GM19099 (cell line): Measurements from ENCODE around the gene CLEC4A.

Source experiments
- POLR2A ChIP-seq: IDR thresholded peaks from 3 replicates; pipeline ENCODE4 v1.6.1; 2011; ENCODE audit warnings: low read depth; ENCODE audit not compliant: insufficient read length; ENCODE audit errors: extremely low read depth

Gene CLEC4A

DNA sequence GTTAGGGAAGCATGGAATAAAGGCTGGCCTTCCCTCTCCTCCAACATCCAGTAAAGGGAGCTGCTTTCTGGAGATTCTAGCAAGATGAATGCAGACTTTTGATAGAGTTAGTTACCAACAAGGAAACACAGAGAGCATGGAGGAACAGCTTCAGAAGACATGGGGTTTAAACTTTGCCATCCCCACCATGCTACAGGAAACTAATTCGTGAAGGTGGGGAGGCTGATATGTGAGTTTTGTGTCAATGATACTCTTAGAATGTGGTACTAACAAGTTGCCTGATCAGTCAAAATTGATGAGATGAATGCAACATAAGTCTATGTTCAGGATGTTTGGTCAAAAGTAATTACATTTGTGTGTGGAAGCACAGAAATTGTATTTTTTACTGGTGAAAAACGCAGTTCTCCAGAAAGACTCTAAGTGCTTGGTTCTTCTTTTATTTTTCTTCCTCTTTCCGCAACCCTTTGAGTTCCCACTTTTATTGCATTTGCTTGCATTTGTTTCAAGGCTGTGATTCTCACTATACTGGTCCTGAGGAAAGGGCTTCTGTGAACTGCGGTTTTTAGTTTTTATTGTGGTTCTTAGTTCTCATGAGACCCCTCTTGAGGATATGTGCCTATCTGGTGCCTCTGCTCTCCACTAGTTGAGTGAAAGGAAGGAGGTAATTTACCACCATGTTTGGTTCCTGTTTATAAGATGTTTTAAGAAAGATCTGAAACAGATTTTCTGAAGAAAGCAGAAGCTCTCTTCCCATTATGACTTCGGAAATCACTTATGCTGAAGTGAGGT is at the start of gene CLEC4A:
Gene CLEC4A (plus strand): TSS at position 494 of the 789 bp plus-strand sequence. CDS start 262 bp downstream, at position 756.
- TF ChIP-seq POLR2A, result no peak

DNA sequence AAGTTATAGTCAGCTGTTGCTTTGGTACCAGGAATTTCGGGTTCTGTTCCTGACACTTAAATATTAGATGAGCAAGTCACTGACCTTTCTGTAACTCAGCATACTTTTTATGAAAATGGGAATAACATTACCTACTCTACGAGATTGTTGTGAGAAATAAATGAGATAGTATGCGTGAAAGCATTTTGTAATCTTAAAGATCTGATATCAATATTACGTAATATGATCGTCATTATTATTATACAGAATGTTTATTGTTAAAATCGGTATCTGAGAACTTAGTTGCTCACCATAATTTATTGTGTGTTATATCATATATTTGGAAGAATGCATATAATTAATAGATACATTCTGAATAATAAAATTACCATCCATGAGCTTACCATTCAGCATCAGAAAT is 47.5 kb upstream of the CLEC4A start:
- no peak for TF ChIP-seq POLR2A

DNA sequence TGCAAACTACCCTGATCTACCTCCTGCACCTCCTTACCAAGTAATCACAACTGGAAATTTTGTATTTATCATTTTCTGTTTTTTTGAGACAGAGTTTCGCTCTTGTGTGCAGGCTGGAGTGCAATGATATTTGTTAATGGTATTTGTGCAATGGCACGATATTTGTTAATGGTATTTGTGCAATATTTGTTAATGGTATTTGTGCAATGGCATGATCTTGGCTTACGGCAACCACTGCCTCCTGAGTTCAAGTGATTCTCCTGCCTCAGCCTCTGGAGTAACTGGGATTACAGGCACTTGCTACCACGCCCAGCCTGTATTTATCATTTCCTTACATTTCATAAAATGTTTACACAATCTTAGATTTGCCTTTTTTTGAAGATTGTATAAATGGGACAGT is 47.1 kb upstream of the CLEC4A start:
- no peak for TF ChIP-seq POLR2A

DNA sequence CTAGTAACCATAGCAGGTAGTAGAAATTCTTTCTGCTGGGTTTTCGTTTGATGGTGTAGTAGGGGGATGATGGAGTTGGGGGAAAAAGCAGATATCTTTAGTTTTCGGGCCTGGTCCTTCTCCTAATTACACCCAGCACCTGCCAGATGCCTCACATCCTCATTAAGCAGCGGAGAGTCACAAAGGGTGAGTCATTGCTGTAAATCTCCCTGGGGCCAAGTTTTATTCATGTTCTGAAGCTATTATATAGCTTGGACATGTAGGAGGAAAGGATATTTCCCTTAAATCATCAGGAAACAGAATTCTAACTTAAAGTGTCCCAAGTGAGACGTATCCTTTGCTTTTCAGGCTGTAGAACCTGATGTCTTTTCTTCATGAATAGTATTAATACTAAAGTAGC is 46.2 kb upstream of the CLEC4A start:
- no peak for TF ChIP-seq POLR2A

DNA sequence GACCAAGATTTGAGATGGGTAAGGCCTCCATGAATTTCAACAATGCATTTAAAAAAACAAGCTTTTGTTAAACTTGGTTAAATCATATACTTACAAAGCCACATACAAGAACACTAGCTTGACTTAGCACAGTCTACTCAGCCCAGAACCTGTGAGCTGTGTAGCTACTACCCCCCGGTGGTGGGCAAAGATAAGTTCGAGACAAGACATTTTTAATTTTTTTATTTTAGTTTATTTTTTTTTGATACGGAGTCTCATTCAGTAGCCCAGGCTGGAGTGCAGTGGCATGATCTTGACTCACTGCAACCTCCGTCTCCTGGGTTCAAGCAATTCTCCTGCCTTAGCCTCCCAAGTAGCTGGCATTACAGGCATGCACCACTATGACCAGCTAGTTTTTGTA is 45.0 kb upstream of the CLEC4A start:
- no peak for TF ChIP-seq POLR2A

DNA sequence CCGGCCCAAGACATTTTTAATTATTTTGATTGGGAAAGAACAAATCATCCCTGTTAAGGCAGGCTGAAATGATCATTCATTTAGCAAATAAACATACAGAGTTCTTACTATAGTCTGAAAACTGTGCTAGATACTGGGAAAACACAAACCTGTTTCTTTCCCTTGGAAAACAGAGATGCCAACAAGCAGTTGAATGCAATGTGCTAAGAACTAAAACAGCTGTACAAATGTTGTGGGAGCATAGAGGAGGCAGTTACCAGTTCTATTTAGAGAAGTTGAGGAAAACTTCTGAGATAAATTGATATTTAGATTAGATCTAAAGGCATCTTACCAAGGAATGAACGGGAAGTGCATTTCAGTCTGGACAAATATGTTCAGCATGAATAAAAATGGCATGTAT is 44.5 kb upstream of the CLEC4A start:
- no peak for TF ChIP-seq POLR2A

DNA sequence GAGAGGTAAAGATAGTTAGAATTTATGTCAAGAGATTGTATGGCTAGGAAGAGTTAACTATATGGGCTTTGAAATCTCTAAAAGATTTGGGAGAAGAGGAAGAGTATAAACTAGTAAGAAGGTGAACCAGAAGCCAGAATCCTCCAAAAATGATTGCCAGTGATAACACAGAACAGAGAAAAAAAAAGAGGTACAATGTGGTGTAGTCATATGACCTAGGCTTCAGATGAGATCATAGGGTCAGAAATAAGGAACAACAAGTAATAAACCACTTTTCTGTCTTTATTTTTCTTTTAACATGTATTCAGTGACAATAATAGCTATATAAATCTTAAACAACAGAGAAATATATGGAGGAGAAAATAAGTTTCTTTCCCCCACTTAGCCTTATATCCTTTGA is 43.3 kb upstream of the CLEC4A start:
- TF ChIP-seq POLR2A, result no peak

DNA sequence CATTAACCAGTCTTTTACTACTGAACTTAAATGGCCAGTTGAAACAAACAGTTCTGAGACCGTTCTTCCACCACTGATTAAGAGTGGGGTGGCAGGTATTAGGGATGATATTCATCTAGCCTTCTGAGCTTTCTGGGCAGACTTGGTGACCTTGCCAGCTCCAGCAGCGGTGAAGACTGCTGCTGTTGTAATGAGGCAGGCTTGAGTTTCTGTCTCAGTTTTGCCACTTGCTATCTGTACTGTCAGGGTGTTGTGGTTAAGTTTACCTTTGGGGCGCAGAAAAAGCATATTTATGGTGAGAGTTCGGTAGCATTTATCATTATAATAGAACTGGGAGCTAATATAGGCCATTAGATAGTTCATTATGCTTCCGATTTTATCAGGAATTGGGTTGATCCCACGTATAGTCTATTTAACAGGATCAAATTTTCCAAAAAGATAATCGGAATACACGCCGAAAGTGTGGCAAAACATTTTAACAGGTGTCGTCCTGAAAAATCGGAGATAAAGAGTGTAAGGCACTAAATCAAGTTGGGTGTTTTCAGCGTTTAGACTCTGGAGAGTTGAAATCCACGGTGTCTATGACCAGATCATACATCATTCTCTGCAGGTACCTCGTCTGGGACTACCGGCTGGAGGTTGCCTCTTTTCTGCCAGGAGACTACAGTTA is 42.0 kb upstream of the CLEC4A start:
- no peak for TF ChIP-seq POLR2A

DNA sequence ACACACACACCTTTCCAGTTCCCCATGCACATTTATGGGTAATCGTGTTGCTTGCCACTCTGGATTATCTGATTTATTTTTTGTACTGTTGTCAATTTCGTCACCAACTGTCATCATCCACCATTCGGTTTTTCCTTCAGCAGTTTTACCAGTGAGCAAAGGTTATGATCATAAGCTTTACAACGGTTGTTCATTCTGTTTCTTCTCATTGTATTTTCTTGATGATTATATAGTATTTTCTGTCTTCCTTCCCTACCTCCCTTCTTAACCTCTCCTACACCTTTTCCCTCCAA is 40.7 kb upstream of the CLEC4A start:
- TF ChIP-seq POLR2A, result no peak

DNA sequence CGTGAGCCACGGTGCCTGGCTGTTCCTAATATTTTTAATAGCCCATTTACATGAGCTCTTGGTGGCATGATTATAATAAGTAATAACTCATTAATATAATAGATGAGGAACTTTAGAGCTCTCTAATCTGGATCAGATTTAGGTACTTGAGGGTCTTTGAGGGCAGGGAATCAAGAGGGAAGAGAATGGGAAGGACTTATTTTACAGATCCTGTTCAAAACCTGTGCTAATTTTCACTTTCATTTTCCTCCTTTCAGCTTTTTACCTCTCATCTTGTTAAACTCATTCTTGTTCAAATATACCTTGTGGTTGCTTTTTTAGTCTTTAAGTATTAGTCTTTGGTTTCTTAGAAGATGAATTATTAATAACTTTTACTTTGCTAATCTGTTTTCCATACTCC is 35.8 kb upstream of the CLEC4A start:
- no peak for TF ChIP-seq POLR2A

DNA sequence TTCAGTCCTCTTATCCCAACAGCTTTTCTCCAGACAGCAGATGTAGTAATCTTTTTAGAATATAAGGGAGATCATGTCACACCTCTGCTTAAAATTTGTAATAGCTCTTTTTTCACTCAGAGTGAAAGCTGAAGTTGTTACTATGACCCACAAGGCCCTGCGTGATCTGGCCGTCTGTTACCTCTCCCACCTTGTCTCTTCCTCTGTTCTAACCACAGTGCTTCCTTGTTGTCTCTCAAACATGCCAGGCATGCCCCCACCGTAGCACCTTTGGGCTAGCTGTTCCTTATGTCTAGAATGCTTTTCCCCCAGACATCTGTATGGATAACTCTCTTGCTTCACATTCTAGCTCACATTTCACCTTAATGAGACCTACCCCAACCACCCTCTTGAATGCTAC is 34.8 kb upstream of the CLEC4A start:
- no peak for TF ChIP-seq POLR2A

DNA sequence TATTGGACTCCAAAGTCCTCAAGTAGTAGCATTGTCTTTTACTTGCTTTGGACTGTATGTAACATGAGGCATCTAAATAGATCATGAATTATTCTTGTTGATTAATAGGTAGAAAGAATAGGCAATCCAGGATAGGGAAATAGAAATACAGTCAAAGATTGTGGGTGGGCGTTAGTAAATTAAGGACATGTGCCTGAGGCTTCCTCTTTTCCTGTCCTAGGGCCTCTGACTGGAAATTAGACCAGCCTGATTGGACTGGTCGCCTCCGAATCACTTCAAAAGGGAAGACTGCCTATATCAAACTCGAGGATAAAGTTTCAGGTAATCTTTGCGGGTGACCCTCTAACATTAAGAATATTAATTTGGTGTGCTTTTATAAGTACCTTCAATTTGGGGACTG is 33.7 kb upstream of the CLEC4A start:
- TF ChIP-seq POLR2A, result no peak

DNA sequence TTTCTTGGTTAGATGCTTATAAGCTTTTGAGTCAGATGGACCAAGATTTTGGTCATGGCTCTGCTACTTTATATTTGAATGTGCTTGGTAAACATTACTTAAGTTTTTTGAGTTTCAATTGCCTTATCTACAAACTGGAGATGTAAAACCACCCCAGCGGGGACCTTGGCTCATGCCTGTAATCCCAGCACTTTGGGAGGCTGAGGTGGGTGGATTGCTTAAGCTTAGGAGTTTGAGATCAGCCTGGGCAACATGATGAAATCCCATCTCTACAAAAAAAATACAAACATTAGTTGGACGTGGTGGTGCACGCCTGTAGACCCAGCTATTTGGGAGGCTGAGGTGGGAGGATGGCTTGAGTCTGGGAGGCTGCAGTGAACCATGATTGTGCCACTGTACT is 30.1 kb upstream of the CLEC4A start:
- no peak for TF ChIP-seq POLR2A

DNA sequence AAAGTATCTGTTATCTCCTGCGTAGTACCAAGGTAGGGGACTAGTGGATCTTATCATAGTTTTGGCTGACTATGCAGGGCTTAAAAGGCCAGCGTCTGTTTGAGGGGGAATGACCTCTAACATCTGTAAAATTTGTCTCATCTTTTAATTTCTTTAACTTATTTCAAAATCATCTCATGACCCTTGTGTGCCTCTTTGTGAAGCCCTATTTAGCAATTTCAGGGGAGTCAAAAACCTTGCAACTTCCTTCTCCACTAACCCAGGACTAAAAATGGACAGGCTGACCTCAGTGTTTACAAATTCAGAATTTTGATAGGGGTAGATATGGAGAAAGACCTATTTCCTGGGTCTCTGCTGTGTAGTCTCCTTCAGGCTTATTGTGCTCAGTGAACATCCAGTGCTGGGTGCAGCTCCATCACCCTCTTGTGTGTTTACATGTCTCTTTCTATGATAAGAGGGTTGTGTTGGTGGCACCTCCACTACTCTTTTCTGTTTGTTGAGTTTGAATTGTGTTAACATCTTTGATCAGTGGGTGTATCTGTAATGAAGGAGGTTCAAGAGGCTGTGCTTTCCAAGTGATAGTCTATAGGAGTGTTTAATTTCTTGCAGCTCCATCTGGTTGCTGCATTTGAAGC is 27.0 kb upstream of the CLEC4A start:
- TF ChIP-seq POLR2A, result no peak

DNA sequence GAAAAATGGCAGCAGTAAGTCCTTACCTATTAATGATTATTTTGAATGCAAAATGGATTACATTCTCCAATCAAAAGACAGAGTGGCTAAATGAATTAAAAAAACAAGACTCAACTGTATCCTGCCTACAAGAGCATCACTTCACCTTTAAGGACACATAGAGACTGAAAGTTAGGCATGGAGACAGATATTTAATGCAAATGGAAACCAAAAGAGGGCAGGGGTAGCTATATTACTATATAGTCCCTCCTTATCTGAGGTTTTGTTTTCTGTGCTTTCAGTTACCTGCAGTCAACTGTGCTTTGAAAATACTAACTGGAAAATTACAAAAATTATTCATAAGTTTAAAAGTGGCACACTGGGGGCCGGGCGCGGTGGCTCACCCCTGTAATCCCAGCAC is 24.2 kb upstream of the CLEC4A start:
- no peak for TF ChIP-seq POLR2A

DNA sequence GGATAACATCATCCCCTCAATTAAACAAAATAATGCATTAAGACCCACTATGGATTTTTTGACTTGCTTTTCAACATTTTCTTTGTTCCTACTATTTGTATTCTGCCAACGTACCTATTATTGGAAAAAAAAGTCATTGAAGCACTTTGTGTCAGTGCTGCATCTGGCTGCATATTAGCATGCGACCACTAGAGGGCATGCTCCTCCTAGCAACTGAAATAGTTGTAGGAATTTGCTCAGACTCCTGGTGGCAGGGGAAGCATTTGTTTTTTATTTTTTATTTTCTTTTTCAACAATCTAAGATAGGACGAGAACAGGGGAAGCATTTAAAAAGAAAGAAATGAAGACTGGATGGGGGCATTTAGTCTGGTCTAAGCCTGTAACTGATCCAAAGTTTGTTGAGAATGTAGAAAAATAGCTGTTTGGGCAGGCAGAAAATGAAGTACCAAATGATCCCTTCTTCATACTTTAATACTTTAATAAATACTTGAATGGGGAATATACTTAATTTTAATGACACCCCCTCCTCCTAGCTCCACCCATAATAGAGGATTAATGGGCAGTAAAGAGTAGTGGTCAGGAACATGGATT is 14.5 kb upstream of the CLEC4A start:
- no peak for TF ChIP-seq POLR2A
